ENCODE results near the gene HSPB1. TPM values are rescaled to one million over a fixed set of nuclear protein-coding genes. Genes with fewer than 3 reads are reported as not detected.

HSPB1 gene
- 204 TPM for polyA plus RNA-seq
- long read RNA-seq, donor 1, transcript HSPB1-201 (3 exons, 909 nt) = major isoform, 86 of 96 reads
- long read RNA-seq, donor 1, transcript HSPB1-203 (2 exons, 1,455 nt) = minor isoform, 10 of 96 reads
- long read RNA-seq, donor 1, partial matches to known transcripts = 0 of 96 reads
- long read RNA-seq, donor 1, other reads (novel, unspliced or antisense) = 0 of 96 reads
- long read RNA-seq, donor 2, transcript HSPB1-201 (3 exons, 909 nt) = major isoform, 140 of 156 reads
- long read RNA-seq, donor 2, transcript HSPB1-203 (2 exons, 1,455 nt) = minor isoform, 16 of 156 reads
- long read RNA-seq, donor 2, partial matches to known transcripts = 0 of 156 reads
- long read RNA-seq, donor 2, other reads (novel, unspliced or antisense) = 0 of 156 reads
- long read RNA-seq, donor 3, transcript HSPB1-203 (2 exons, 1,455 nt) = minor isoform, 31 of 176 reads
- long read RNA-seq, donor 3, transcript HSPB1-201 (3 exons, 909 nt) = major isoform, 121 of 176 reads
- long read RNA-seq, donor 3, partial matches to known transcripts = 24 of 176 reads
- long read RNA-seq, donor 3, other reads (novel, unspliced or antisense) = 0 of 176 reads
- long read RNA-seq, donor 4, transcript HSPB1-201 (3 exons, 909 nt) = major isoform, 14 of 18 reads
- long read RNA-seq, donor 4, partial matches to known transcripts = 0 of 18 reads
- long read RNA-seq, donor 4, other reads (novel, unspliced or antisense) = 0 of 18 reads
- long read RNA-seq, donor 5, transcript HSPB1-201 (3 exons, 909 nt) = major isoform, 114 of 127 reads
- long read RNA-seq, donor 5, transcript HSPB1-203 (2 exons, 1,455 nt) = minor isoform, 13 of 127 reads
- long read RNA-seq, donor 5, partial matches to known transcripts = 0 of 127 reads
- long read RNA-seq, donor 5, other reads (novel, unspliced or antisense) = 0 of 127 reads
- long read RNA-seq, donor 6, transcript HSPB1-201 (3 exons, 909 nt) = major isoform, 182 of 238 reads
- long read RNA-seq, donor 6, transcript HSPB1-203 (2 exons, 1,455 nt) = minor isoform, 25 of 238 reads
- long read RNA-seq, donor 6, partial matches to known transcripts = 31 of 238 reads
- long read RNA-seq, donor 6, other reads (novel, unspliced or antisense) = 0 of 238 reads
- long read RNA-seq, donor 7, transcript HSPB1-201 (3 exons, 909 nt) = major isoform, 154 of 191 reads
- long read RNA-seq, donor 7, transcript HSPB1-203 (2 exons, 1,455 nt) = minor isoform, 17 of 191 reads
- long read RNA-seq, donor 7, partial matches to known transcripts = 20 of 191 reads
- long read RNA-seq, donor 7, other reads (novel, unspliced or antisense) = 0 of 191 reads
- long read RNA-seq, donor 8, transcript HSPB1-203 (2 exons, 1,455 nt) = minor isoform, 28 of 213 reads
- long read RNA-seq, donor 8, transcript HSPB1-201 (3 exons, 909 nt) = major isoform, 179 of 213 reads
- long read RNA-seq, donor 8, partial matches to known transcripts = 6 of 213 reads
- long read RNA-seq, donor 8, other reads (novel, unspliced or antisense) = 0 of 213 reads
- long read RNA-seq, donor 9, transcript HSPB1-203 (2 exons, 1,455 nt) = minor isoform, 17 of 158 reads
- long read RNA-seq, donor 9, transcript HSPB1-201 (3 exons, 909 nt) = major isoform, 129 of 158 reads
- long read RNA-seq, donor 9, partial matches to known transcripts = 12 of 158 reads
- long read RNA-seq, donor 9, other reads (novel, unspliced or antisense) = 0 of 158 reads
- long read RNA-seq, donor 10, transcript HSPB1-201 (3 exons, 909 nt) = major isoform, 137 of 167 reads
- long read RNA-seq, donor 10, transcript HSPB1-203 (2 exons, 1,455 nt) = minor isoform, 30 of 167 reads
- long read RNA-seq, donor 10, partial matches to known transcripts = 0 of 167 reads
- long read RNA-seq, donor 10, other reads (novel, unspliced or antisense) = 0 of 167 reads
- long read RNA-seq, donor 11, transcript HSPB1-203 (2 exons, 1,455 nt) = minor isoform, 25 of 152 reads
- long read RNA-seq, donor 11, transcript HSPB1-201 (3 exons, 909 nt) = major isoform, 127 of 152 reads
- long read RNA-seq, donor 11, partial matches to known transcripts = 0 of 152 reads
- long read RNA-seq, donor 11, other reads (novel, unspliced or antisense) = 0 of 152 reads

GRCh38 chr7:76302347-76303201 is at the start of gene HSPB1:
TSS of gene HSPB1 (plus strand) at chr7:76302673. CDS start at chr7:76302713, 40 bp downstream.
- peaks cover 7% of the 10 kb centered on the region for H3K27me3 ChIP-seq (ENCODE audit: control insufficient read depth, insufficient read depth, low read length)
- peak within 1 kb of the TSS; percentile 85 for H3K27ac ChIP-seq (ENCODE audit: low read length)
- no CpG with 5 or more reads among the region's 75 CpGs for WGBS (ENCODE audit: insufficient coverage, low lambda C conversion rate)
- DNase-seq = peak; percentile 77 to 85
- peak within 1 kb of the TSS; percentile 84 for H3K4me3 ChIP-seq (ENCODE audit: low read length)
- H3K4me1 ChIP-seq (ENCODE audit: control insufficient read depth, insufficient read depth, low read length) = peaks cover 11% of the 10 kb centered on the region
- H3K36me3 ChIP-seq (ENCODE audit: control insufficient read depth, insufficient read depth, low read length) = peaks cover 6% of the 10 kb centered on the region
- H3K9me3 ChIP-seq (ENCODE audit: control insufficient read depth, low read depth, low read length) = peaks cover 2% of the 10 kb centered on the region

- no peak for DNase-seq
- peaks cover 19% of the 10 kb centered on the region for H3K27me3 ChIP-seq (ENCODE audit: control insufficient read depth, insufficient read depth, low read length)
- no peaks in the 10 kb centered on the region for H3K4me1 ChIP-seq (ENCODE audit: control insufficient read depth, insufficient read depth, low read length)
- no peak overlapping the region for H3K4me3 ChIP-seq (ENCODE audit: low read length)
- no peaks in the 10 kb centered on the region for H3K9me3 ChIP-seq (ENCODE audit: control insufficient read depth, low read depth, low read length)
- no peaks in the 10 kb centered on the region for H3K36me3 ChIP-seq (ENCODE audit: control insufficient read depth, insufficient read depth, low read length)
- no peak overlapping the region for H3K27ac ChIP-seq (ENCODE audit: low read length)
- no CpG with 5 or more reads among the region's 4 CpGs for WGBS (ENCODE audit: insufficient coverage, low lambda C conversion rate)
These were observed 47.7 kb upstream of the HSPB1 start for GRCh38 chr7:76254781-76255180.

- H3K27me3 ChIP-seq (ENCODE audit: control insufficient read depth, insufficient read depth, low read length) = peaks cover 43% of the 10 kb centered on the region
- H3K4me3 ChIP-seq (ENCODE audit: low read length) = no peak overlapping the region
- no peaks in the 10 kb centered on the region for H3K9me3 ChIP-seq (ENCODE audit: control insufficient read depth, low read depth, low read length)
- WGBS (ENCODE audit: insufficient coverage, low lambda C conversion rate) = no CpG with 5 or more reads among the region's 8 CpGs
- H3K4me1 ChIP-seq (ENCODE audit: control insufficient read depth, insufficient read depth, low read length) = no peaks in the 10 kb centered on the region
- no peak overlapping the region for H3K27ac ChIP-seq (ENCODE audit: low read length)
- H3K36me3 ChIP-seq (ENCODE audit: control insufficient read depth, insufficient read depth, low read length) = no peaks in the 10 kb centered on the region
- DNase-seq = no peak
These were observed 44.5 kb upstream of the HSPB1 start for GRCh38 chr7:76257973-76258372.

DNA sequence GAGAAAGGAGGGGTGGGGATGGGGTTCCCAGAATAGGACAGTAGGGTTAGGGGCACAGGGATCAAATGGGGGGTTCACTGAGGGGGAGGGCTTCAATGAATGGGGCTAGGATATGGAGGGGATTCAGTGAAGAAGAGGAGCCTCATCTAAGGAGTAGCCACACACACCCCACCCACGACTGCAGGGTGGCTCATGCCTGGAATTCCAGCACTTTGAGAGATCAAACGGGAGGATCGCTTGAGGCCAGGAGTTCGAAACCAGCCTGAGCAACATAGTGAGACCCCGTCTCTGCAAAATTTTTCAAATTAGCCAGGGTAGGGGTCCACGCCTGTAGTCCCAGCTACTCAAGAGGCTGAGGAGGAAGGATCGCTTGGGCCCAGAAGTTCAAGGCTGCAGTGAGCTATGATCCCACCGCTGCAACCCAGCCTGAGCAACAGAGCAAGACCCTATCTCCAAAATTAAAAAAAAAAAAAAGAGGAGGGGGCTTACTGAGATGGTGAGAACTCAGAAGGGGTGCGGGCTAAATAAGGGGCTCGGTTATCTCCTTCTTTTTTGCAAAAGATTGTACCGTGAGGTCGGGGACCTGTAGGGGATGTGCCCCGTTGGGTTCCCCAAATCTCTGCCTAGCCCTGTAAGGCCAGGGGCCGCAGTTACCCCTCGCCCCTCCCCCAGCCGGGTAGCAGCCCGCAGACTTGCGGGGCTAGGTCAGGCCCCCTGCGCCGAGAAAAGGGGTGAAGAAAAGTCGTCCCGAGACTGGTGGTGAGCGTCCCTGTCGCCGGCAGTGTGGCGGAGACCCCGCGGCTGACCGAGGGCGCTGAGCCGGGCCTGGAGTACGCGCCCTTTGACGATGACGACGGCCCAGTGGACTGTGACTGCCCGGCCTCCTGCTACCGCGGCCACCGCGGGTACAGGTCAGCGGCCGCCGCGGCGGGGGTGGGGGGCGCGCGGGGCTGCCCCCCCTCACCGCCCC is 43.1 kb upstream of the HSPB1 start:
- Histone ChIP-seq H3K36me3 (ENCODE audit: control insufficient read depth, insufficient read depth, low read length) (no peaks in the 10 kb centered on the region), H3K4me3 (ENCODE audit: low read length) (no peak overlapping the region), H3K27ac (ENCODE audit: low read length) (no peak overlapping the region), H3K4me1 (ENCODE audit: control insufficient read depth, insufficient read depth, low read length) (no peaks in the 10 kb centered on the region), H3K27me3 (ENCODE audit: control insufficient read depth, insufficient read depth, low read length) (peaks cover 46% of the 10 kb centered on the region), H3K9me3 (ENCODE audit: control insufficient read depth, low read depth, low read length) (no peaks in the 10 kb centered on the region)
- no CpG with 5 or more reads among the region's 50 CpGs for WGBS (ENCODE audit: insufficient coverage, low lambda C conversion rate)
- no peak for DNase-seq

GRCh38 chr7:76260171-76260703 is 42.2 kb upstream of the HSPB1 start:
- Histone ChIP-seq H3K27ac (ENCODE audit: low read length) (no peak overlapping the region), H3K9me3 (ENCODE audit: control insufficient read depth, low read depth, low read length) (no peaks in the 10 kb centered on the region), H3K27me3 (ENCODE audit: control insufficient read depth, insufficient read depth, low read length) (peaks cover 47% of the 10 kb centered on the region), H3K4me1 (ENCODE audit: control insufficient read depth, insufficient read depth, low read length) (no peaks in the 10 kb centered on the region), H3K4me3 (ENCODE audit: low read length) (no peak overlapping the region), H3K36me3 (ENCODE audit: control insufficient read depth, insufficient read depth, low read length) (no peaks in the 10 kb centered on the region)
- no peak for DNase-seq
- no CpG with 5 or more reads among the region's 28 CpGs for WGBS (ENCODE audit: insufficient coverage, low lambda C conversion rate)

- H3K9me3 ChIP-seq (ENCODE audit: control insufficient read depth, low read depth, low read length) = no peaks in the 10 kb centered on the region
- no peaks in the 10 kb centered on the region for H3K4me1 ChIP-seq (ENCODE audit: control insufficient read depth, insufficient read depth, low read length)
- no peaks in the 10 kb centered on the region for H3K36me3 ChIP-seq (ENCODE audit: control insufficient read depth, insufficient read depth, low read length)
- peaks cover 48% of the 10 kb centered on the region for H3K27me3 ChIP-seq (ENCODE audit: control insufficient read depth, insufficient read depth, low read length)
- H3K27ac ChIP-seq (ENCODE audit: low read length) = no peak overlapping the region
- DNase-seq = no peak
- no peak overlapping the region for H3K4me3 ChIP-seq (ENCODE audit: low read length)
- no CpG with 5 or more reads among the region's 11 CpGs for WGBS (ENCODE audit: insufficient coverage, low lambda C conversion rate)
These were observed 41.1 kb upstream of the HSPB1 start for GRCh38 chr7:76261329-76261728.

- no peak overlapping the region for H3K4me3 ChIP-seq (ENCODE audit: low read length)
- no peak for DNase-seq
- no CpG with 5 or more reads among the region's 4 CpGs for WGBS (ENCODE audit: insufficient coverage, low lambda C conversion rate)
These were observed 40.5 kb upstream of the HSPB1 start for GRCh38 chr7:76261931-76262330.

More at GRCh38 chr7:76261931-76262330, 40.5 kb upstream of the HSPB1 start:
- Histone ChIP-seq H3K4me1 (ENCODE audit: control insufficient read depth, insufficient read depth, low read length) (peaks cover 1% of the 10 kb centered on the region), H3K36me3 (ENCODE audit: control insufficient read depth, insufficient read depth, low read length) (no peaks in the 10 kb centered on the region), H3K9me3 (ENCODE audit: control insufficient read depth, low read depth, low read length) (no peaks in the 10 kb centered on the region), H3K27ac (ENCODE audit: low read length) (no peak overlapping the region), H3K27me3 (ENCODE audit: control insufficient read depth, insufficient read depth, low read length) (peaks cover 53% of the 10 kb centered on the region)
